ENCODE data around the gene EPB41L1. TPM values are rescaled to one million over a fixed set of nuclear protein-coding genes. Genes with fewer than 3 reads are reported as not detected.
A peak's percentile ranks its signal among the peaks of the same experiment; 100 is the strongest.

The EPB41L1 gene
- total RNA-seq, 1 experiment from 2014 or later: 42.1 TPM

DNA sequence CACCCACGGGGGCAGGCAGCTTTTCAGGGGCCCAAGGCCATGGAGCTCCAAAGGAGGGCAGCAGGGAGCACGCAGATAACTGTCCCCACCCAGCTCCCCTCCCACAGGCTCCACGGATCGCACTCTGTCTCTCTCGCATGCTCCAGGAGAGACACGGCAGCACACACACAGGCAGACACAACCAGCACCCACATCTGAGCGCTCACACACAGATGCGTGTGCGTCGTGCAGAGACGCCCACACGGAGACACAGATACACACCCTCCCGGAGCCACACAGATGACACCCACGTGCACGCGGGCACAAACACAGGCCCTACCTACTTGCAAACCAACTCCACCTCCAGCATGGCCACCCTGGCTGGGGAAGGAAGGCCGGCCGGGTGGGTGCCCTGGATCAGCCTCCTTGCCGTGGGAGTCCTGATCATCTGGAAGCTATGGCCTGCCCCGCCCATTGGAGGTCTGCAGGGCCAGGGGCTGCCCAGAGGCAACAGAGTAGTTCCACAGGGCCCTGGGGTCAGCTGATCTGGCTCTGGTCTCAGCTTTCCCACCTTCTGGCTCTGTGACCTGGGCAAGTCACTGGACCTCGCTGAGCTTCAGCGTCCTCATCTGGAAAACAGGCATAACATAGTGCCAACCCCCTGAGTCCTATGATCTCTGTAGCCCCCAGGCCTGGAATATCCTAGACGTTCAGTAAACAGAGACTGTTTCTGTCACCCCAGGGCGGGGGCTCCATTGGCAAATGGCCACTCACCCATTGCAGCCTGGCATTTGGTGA, 113.3 kb downstream of the EPB41L1 start:
- Histone ChIP-seq H3K9me3 (ENCODE audit: control insufficient read depth in 1 of 2, insufficient read depth in 1 of 2, low read depth in 1 of 2, low read length in 2 of 2) (no peaks in the 10 kb centered on the region), H3K9me2 (ENCODE audit: insufficient read depth) (no peaks in the 10 kb centered on the region), H3K4me2 (ENCODE audit: low read length) (no peak overlapping the region), H4K20me1 (ENCODE audit: insufficient read depth) (no peaks in the 10 kb centered on the region), H3K36me3 (ENCODE audit: control insufficient read depth in 1 of 2, insufficient read depth in 2 of 2, low read length in 2 of 2) (no peaks in the 10 kb centered on the region), H3K27ac (ENCODE audit: low read depth, low read length) (no peak overlapping the region), H3K4me3 (replicated peaks in 1 of 2; ENCODE audit: low read depth in 1 of 2, low read length in 2 of 2) (no peak overlapping the region), H3K4me1 (ENCODE audit: control insufficient read depth in 1 of 2, insufficient read depth in 2 of 2, low read length in 2 of 2) (no peaks in the 10 kb centered on the region), H3K79me2 (ENCODE audit: insufficient read depth, low read length) (no peaks in the 10 kb centered on the region), H2AFZ (ENCODE audit: low read depth, low read length, poor library complexity, severe bottlenecking) (no peak overlapping the region), H3K9ac (ENCODE audit: low read length) (no peak overlapping the region), H3K27me3 (ENCODE audit: insufficient read depth, low read length) (no peaks in the 10 kb centered on the region)
- ChIA-PET POLR2A (no interaction called here), CTCF (interaction anchor here (1.0 to 1.6 kb wide), 2 partner anchors 132 kb away, joined by 4 to 5 read pairs; no protein-coding TSS in a partner anchor), RAD21 (ENCODE audit: low non-redundant PET in 1 of 2, low total read pairs in 2 of 2, uncharacterized antibody in 2 of 2, unreplicated experiment in 2 of 2) (no interaction called here)
- ATAC-seq: peak; percentile 48; the same call in 1 of the 2 replicates
- intact Hi-C loops (cut with micrococcal nuclease): no loop called here
- DNase-seq (ENCODE audit: low read depth, low spot score): no peak
- BruUV-seq (replicated peaks): no TSS peak
- TF ChIP-seq JUND (IDR thresholded peaks at IDR 0.05) (no peak), EGR1 (IDR thresholded peaks at IDR 0.05; ENCODE audit: low read depth) (no peak), POLR2A (IDR thresholded peaks at IDR 0.05; ENCODE audit: borderline replicate concordance, extremely low read depth, insufficient read depth, insufficient read length) (no peak), POLR2AphosphoS5 (IDR thresholded peaks at IDR 0.05; ENCODE audit: low read depth, low read length) (no peak), ELF1 (IDR thresholded peaks at IDR 0.05; ENCODE audit: borderline replicate concordance, low read depth) (no peak), TCF7L2 (IDR thresholded peaks at IDR 0.05; ENCODE audit: borderline replicate concordance, extremely low read depth, insufficient read depth, insufficient read length) (no peak), ZNF274 (IDR thresholded peaks at IDR 0.05; ENCODE audit: low read depth, low read length) (no peak), RAD21 (IDR thresholded peaks at IDR 0.05; ENCODE audit: low read depth) (no peak), EZH2phosphoT487 (IDR thresholded peaks at IDR 0.05; ENCODE audit: borderline replicate concordance) (no peak)
- TF ChIP-seq, protein P1, sequence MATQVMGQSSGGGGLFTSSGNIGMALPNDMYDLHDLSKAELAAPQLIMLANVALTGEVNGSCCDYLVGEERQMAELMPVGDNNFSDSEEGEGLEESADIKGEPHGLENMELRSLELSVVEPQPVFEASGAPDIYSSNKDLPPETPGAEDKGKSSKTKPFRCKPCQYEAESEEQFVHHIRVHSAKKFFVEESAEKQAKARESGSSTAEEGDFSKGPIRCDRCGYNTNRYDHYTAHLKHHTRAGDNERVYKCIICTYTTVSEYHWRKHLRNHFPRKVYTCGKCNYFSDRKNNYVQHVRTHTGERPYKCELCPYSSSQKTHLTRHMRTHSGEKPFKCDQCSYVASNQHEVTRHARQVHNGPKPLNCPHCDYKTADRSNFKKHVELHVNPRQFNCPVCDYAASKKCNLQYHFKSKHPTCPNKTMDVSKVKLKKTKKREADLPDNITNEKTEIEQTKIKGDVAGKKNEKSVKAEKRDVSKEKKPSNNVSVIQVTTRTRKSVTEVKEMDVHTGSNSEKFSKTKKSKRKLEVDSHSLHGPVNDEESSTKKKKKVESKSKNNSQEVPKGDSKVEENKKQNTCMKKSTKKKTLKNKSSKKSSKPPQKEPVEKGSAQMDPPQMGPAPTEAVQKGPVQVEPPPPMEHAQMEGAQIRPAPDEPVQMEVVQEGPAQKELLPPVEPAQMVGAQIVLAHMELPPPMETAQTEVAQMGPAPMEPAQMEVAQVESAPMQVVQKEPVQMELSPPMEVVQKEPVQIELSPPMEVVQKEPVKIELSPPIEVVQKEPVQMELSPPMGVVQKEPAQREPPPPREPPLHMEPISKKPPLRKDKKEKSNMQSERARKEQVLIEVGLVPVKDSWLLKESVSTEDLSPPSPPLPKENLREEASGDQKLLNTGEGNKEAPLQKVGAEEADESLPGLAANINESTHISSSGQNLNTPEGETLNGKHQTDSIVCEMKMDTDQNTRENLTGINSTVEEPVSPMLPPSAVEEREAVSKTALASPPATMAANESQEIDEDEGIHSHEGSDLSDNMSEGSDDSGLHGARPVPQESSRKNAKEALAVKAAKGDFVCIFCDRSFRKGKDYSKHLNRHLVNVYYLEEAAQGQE (IDR thresholded peaks at IDR 0.05; ENCODE audit: low read depth): no peak
- TF ChIP-seq, protein P2, sequence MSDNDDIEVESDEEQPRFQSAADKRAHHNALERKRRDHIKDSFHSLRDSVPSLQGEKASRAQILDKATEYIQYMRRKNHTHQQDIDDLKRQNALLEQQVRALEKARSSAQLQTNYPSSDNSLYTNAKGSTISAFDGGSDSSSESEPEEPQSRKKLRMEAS (IDR thresholded peaks at IDR 0.05): no peak
- TF ChIP-seq, protein P3, sequence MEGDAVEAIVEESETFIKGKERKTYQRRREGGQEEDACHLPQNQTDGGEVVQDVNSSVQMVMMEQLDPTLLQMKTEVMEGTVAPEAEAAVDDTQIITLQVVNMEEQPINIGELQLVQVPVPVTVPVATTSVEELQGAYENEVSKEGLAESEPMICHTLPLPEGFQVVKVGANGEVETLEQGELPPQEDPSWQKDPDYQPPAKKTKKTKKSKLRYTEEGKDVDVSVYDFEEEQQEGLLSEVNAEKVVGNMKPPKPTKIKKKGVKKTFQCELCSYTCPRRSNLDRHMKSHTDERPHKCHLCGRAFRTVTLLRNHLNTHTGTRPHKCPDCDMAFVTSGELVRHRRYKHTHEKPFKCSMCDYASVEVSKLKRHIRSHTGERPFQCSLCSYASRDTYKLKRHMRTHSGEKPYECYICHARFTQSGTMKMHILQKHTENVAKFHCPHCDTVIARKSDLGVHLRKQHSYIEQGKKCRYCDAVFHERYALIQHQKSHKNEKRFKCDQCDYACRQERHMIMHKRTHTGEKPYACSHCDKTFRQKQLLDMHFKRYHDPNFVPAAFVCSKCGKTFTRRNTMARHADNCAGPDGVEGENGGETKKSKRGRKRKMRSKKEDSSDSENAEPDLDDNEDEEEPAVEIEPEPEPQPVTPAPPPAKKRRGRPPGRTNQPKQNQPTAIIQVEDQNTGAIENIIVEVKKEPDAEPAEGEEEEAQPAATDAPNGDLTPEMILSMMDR (IDR thresholded peaks at IDR 0.05 in 2 of 3, conservative IDR thresholded peaks at IDR 0.05 in 1 of 3; ENCODE audit: borderline replicate concordance in 1 of 3, insufficient read depth in 1 of 3, low read depth in 2 of 3, low read length in 2 of 3): no peak
